ENCODE measurements around the gene MPO. TPM values are rescaled to one million over a fixed set of nuclear protein-coding genes. Genes with fewer than 3 reads are reported as not detected.

The MPO gene
- total and polyA plus RNA-seq, 2 of the 4 experiments (the other 2 are of a cell fraction): not detected

DNA sequence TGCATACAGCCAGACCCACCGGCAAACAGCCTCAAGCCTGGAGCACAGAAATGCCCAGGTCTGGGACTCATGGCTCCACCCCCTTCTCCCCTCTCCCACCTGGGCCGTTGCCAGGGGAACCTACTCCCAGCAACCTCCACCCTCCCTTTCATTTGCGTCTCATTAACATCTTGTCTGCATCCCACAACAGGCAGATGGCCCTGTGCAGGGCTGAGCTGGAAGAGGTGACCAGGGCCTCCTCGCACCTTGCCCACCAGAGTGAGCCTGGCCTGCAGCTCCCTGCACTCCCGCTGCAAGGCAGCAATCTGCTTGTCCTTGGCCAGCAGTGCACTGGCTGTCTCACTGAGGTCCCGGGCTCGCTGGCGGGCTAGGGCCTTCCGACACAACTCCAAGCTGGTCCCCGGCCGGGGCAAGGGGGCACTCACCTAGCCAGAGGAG, 44.6 kb upstream of the MPO start:
- Histone ChIP-seq H2BK5ac (ENCODE audit: low read depth, low read length, poor library complexity, severe bottlenecking) (no peak overlapping the region), H3K23ac (ENCODE audit: low read depth, low read length) (no peak overlapping the region), H3K79me1 (ENCODE audit: low read depth in 1 of 2, low read length in 2 of 2) (no peaks in the 10 kb centered on the region), H3K56ac (ENCODE audit: extremely low read depth, insufficient read depth, low read length) (no peak overlapping the region), H3K9ac (ENCODE audit: low read depth, low read length) (no peak overlapping the region), H3K4me1 (ENCODE audit: control insufficient read depth, insufficient read depth, low read length) (peaks cover 8% of the 10 kb centered on the region), H4K5ac (ENCODE audit: low read depth, low read length) (peak overlapping the region; percentile 87; the same call in 1 of the 2 replicates), H2BK15ac (ENCODE audit: low read depth, low read length) (no peak overlapping the region), H3K9me1 (ENCODE audit: insufficient read depth, low read length) (0 out of 2 replicates have a peak, but pooled peaks cover 2% of the 10 kb centered on the region), H2BK120ac (ENCODE audit: low read depth, low read length) (no peak overlapping the region), H3K18ac (ENCODE audit: low read depth, low read length) (no peak overlapping the region), H2AFZ (replicated peaks; ENCODE audit: low read length, poor library complexity) (peak overlapping the region; percentile 91), H3K4ac (ENCODE audit: low read depth, low read length) (no peak overlapping the region), H2AK9ac (replicated peaks; ENCODE audit: low read depth, low read length, poor library complexity) (peak overlapping the region; percentile 31), H3K14ac (replicated peaks; ENCODE audit: low read depth, low read length) (no peak overlapping the region), H3K9me3 (ENCODE audit: control insufficient read depth, insufficient read depth, low read length) (no peaks in the 10 kb centered on the region), H4K91ac (ENCODE audit: insufficient read depth, low read depth, low read length) (no peak overlapping the region), H3K27ac (ENCODE audit: insufficient read depth, low read length) (no peak overlapping the region), H4K20me1 (ENCODE audit: insufficient read depth, low read length) (no peaks in the 10 kb centered on the region), H3K4me2 (ENCODE audit: low read depth, low read length) (no peak overlapping the region; the same call in 1 of the 2 replicates), H2AK5ac (ENCODE audit: low read depth, low read length) (no peak overlapping the region), H3K4me3 (ENCODE audit: insufficient read depth, low read depth, low read length) (no peak overlapping the region; the same call in 1 of the 2 replicates), H2BK20ac (ENCODE audit: low read depth, low read length) (no peak overlapping the region), H4K8ac (ENCODE audit: low read depth in 2 of 2, low read length in 2 of 2) (peak overlapping the region in 1 of 2 experiments; percentile 86; a peak in 1 of 4 replicates), H3K36me3 (ENCODE audit: control insufficient read depth, insufficient read depth, low read length) (peaks cover 3% of the 10 kb centered on the region; the same call in 1 of the 2 replicates), H3K27me3 (ENCODE audit: control insufficient read depth, insufficient read depth, low read length) (peaks cover 5% of the 10 kb centered on the region; the same call in 1 of the 2 replicates)
- dilution Hi-C loops (cut with HindIII; ENCODE audit: low sequenced_read_pairs, unreplicated experiment) (no loop called here), intact Hi-C loops (cut with micrococcal nuclease) (loop anchor here (2.0 kb wide), 1 partner anchor 27 kb away; the partner anchor contains the start of gene SUPT4H1), in situ Hi-C loops (cut with MboI; ENCODE audit: low sequenced_read_pairs) (loop anchor here (25.0 kb wide), 1 partner anchor 463 kb away; the partner anchor contains the start of gene MRPS23)
- 80% methylated on average over 1 of the region's 11 CpGs; no CpG with 5 or more reads in 1 of the 2 experiments for WGBS, 2 experiments (ENCODE audit: extremely low coverage in 2 of 2, insufficient read length in 1 of 2)
- DNase-seq: no peak
- ChIA-PET POLR2A (ENCODE audit: unreplicated experiment) (no interaction called here), CTCF (interaction anchor here (0.6 kb wide), 1 partner anchor 894 kb away, joined by 4 read pairs; no protein-coding TSS in a partner anchor)
- BruUV-seq (replicated peaks): no TSS peak
- TF ChIP-seq, protein P1, sequence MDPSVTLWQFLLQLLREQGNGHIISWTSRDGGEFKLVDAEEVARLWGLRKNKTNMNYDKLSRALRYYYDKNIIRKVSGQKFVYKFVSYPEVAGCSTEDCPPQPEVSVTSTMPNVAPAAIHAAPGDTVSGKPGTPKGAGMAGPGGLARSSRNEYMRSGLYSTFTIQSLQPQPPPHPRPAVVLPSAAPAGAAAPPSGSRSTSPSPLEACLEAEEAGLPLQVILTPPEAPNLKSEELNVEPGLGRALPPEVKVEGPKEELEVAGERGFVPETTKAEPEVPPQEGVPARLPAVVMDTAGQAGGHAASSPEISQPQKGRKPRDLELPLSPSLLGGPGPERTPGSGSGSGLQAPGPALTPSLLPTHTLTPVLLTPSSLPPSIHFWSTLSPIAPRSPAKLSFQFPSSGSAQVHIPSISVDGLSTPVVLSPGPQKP (IDR thresholded peaks at IDR 0.05; ENCODE audit: borderline replicate concordance, low read depth, low read length): no peak
- TF ChIP-seq MXI1 (IDR thresholded peaks at IDR 0.05; ENCODE audit: borderline replicate concordance, low read depth, low read length) (no peak), CEBPB (IDR thresholded peaks at IDR 0.05; ENCODE audit: low read depth, low read length) (no peak), FOS (IDR thresholded peaks at IDR 0.05; ENCODE audit: low read depth, low read length) (no peak), NFE2L2 (IDR thresholded peaks at IDR 0.05; ENCODE audit: low read depth, low read length) (no peak), MAZ (IDR thresholded peaks at IDR 0.05; ENCODE audit: borderline replicate concordance, low read depth, low read length) (no peak), SMC3 (IDR thresholded peaks at IDR 0.05; ENCODE audit: low read depth, low read length) (no peak), BHLHE40 (IDR thresholded peaks at IDR 0.05; ENCODE audit: low read depth, low read length) (no peak), CHD1 (IDR thresholded peaks at IDR 0.05; ENCODE audit: low read depth, low read length) (no peak), RAD21 (IDR thresholded peaks at IDR 0.05; ENCODE audit: low read length) (no peak), RFX5 (IDR thresholded peaks at IDR 0.05; ENCODE audit: low read depth, low read length) (no peak), RCOR1 (IDR thresholded peaks at IDR 0.05; ENCODE audit: insufficient replicate concordance, low read length) (no peak), POLR2A (IDR thresholded peaks at IDR 0.05; ENCODE audit: low read depth, low read length) (no peak), MAFK (IDR thresholded peaks at IDR 0.05; ENCODE audit: low read depth, low read length) (no peak)
- TF ChIP-seq, protein P2, sequence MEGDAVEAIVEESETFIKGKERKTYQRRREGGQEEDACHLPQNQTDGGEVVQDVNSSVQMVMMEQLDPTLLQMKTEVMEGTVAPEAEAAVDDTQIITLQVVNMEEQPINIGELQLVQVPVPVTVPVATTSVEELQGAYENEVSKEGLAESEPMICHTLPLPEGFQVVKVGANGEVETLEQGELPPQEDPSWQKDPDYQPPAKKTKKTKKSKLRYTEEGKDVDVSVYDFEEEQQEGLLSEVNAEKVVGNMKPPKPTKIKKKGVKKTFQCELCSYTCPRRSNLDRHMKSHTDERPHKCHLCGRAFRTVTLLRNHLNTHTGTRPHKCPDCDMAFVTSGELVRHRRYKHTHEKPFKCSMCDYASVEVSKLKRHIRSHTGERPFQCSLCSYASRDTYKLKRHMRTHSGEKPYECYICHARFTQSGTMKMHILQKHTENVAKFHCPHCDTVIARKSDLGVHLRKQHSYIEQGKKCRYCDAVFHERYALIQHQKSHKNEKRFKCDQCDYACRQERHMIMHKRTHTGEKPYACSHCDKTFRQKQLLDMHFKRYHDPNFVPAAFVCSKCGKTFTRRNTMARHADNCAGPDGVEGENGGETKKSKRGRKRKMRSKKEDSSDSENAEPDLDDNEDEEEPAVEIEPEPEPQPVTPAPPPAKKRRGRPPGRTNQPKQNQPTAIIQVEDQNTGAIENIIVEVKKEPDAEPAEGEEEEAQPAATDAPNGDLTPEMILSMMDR (conservative IDR thresholded peaks at IDR 0.05; ENCODE audit: low read depth, low read length): no peak
- TF ChIP-seq, protein P3, sequence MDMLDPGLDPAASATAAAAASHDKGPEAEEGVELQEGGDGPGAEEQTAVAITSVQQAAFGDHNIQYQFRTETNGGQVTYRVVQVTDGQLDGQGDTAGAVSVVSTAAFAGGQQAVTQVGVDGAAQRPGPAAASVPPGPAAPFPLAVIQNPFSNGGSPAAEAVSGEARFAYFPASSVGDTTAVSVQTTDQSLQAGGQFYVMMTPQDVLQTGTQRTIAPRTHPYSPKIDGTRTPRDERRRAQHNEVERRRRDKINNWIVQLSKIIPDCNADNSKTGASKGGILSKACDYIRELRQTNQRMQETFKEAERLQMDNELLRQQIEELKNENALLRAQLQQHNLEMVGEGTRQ (IDR thresholded peaks at IDR 0.05; ENCODE audit: low read depth, low read length): no peak
- ATAC-seq (ENCODE audit: low read depth): no peak
